Ramos (cell line): Measurements from ENCODE around the gene ALDH1A1.
"Not testable (repeated sequence)": the region's sequence is repeated elsewhere in the genome, so short reads cannot be mapped to it uniquely, and the experiment has no call there.

Experiments
- in situ Hi-C: fragments of 300-500 bp; cut with MboI; formaldehyde crosslinking; loops from one replicate; pipeline ENCODE4 v1.14.3; 2022; ENCODE audit warnings: low sequenced_read_pairs; ENCODE audit not compliant: unreplicated experiment

Gene ALDH1A1

DNA sequence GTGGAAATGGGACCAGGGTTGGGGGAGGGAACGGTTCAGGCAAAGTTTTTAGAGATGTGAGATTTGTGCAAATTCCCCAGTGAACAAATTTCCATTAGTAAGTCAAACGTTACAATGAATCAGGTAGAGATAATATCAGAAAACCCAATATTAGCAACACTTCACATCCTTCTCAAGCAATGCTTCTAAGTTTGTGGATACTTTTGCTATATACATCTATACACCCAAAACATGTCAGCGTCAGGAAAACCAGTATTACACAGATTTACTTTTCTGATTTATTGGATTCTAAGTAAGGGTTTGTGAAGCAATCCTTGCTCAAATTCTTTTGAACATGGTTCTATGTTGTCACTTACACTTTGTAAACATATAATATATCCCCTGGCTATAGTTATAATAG lies 6.5 kb downstream of the ALDH1A1 start:
- in situ Hi-C loops: no loop called here

DNA sequence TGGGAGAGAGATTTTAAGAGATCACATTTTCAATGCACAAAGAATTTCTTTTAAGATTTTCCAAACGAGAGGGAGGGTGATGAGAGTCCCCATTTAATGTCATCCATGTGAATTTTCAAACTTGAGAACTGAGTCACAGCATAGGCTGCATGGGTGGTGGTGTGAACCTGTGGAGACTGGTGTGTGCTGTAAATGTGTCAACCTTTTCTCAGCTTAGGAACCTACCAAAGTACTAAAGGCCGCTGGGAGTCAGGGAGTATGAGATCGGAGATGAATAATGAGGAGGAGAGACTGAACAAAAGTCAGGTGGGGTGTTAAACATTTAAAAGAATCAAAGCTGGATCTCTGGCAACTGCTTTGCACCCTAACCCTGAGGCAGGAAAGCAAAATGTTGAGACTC lies 7.5 kb downstream of the ALDH1A1 start:
- in situ Hi-C loops: no loop called here

GRCh38 chr9:72943844-72944462 lies 8.9 kb downstream of the ALDH1A1 start:
- in situ Hi-C loops: no loop called here

DNA sequence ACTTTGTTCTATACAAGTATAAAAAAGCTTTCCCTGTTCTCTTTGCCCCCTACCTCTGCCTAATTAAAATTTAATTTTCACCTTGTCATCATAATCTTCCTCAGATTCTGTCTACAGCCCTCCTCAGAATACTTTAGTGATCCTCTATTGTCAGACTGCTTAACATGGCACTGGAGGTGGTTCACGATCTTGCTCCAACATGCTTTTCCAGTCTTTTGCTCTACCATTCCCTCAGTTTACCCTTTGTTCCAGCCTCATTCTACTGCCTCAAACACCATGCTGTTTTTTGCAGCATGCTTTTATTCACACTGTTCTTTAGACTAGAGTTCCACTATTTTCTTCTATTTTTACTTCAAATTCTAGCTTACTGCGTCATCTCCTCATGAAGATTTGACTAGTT lies 10.4 kb downstream of the ALDH1A1 start:
- in situ Hi-C loops: no loop called here

DNA sequence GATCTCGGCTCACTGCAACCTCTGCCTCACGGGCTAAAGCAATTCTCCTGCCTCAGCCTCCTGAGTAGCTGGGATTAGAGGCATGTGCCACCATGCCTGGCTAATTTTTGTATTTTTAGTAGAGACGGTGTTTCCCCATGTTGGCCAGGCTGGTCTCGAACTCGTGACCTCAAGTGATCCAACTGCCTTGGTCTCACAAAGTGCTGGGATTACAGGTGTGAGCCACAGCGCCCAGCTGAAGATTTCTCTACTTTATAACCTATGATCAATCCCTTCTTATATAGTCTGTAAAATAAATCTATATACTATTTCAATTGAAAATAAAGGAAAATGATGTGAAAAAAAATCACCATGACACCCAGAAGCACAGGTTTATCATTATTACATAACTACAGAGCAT lies 13.3 kb downstream of the ALDH1A1 start:
- in situ Hi-C loops: not testable (repeated sequence)

DNA sequence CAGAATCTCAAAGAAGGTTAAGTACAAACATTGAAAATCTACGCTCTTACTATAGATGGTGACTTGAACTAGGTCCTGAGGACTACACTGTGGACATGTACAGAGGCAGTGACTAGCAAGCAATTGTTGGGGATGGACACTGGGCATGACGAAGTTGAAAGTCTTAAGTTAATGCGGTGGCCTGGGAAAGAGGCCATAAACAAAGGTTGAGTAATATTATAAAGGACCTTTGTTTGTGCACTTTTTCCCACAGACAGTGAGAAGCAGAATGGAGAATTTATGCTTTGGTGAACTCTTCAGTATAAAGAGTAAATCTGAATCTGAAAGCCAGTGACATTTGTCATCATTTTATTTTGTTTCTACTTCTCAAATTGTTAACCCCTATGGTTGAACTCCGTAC lies 15.3 kb downstream of the ALDH1A1 start:
- in situ Hi-C loops: no loop called here

GRCh38 chr9:72936679-72937078 lies 16.2 kb downstream of the ALDH1A1 start:
- in situ Hi-C loops: no loop called here

- in situ Hi-C loops: no loop called here
Measured at GRCh38 chr9:72936266-72936665, 16.6 kb downstream of the ALDH1A1 start.

- in situ Hi-C loops: no loop called here
Measured at GRCh38 chr9:72935595-72935994, 17.3 kb downstream of the ALDH1A1 start.

- in situ Hi-C loops: no loop called here
Measured at GRCh38 chr9:72933730-72934665, 18.9 kb downstream of the ALDH1A1 start.

DNA sequence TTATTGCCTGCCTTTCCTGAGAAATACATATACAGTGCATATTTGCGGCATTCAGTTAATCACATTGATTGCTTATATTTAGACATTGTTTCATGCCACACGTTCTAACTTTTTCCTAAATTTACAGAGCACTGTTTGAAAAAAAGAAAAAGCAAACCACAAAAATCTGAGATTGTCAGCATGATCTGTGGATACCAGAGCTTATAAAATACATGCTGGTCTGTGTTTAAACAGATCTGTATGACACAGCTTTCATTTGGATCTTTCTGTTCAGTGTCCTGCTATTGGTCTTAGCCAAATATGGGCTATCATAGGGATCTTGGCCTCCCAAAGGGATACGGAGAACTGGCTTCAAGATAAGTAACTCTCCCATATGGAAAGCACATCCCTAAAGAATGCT lies 20.2 kb downstream of the ALDH1A1 start:
- in situ Hi-C loops: no loop called here

- in situ Hi-C loops: no loop called here
Measured at GRCh38 chr9:72931897-72932296, 21.0 kb downstream of the ALDH1A1 start.

DNA sequence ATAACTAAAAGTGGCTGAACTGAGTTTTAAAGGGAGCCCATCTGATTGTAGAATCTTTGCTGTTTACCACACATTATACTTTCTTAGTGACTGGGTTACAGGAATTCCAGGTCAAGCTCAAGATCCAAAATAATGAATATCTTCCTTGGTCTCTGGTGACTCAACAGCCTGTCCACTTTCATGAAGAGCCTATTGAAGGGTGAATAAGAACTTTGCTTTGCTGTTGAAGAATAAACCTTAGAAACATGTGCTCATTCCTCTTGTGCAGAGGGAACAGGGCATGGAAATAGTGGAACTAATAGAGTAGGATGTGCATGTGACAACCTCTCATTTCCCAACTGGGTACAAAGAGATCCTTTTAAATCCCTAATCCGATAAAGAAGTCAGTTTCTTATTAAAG lies 21.4 kb downstream of the ALDH1A1 start:
- in situ Hi-C loops: no loop called here

DNA sequence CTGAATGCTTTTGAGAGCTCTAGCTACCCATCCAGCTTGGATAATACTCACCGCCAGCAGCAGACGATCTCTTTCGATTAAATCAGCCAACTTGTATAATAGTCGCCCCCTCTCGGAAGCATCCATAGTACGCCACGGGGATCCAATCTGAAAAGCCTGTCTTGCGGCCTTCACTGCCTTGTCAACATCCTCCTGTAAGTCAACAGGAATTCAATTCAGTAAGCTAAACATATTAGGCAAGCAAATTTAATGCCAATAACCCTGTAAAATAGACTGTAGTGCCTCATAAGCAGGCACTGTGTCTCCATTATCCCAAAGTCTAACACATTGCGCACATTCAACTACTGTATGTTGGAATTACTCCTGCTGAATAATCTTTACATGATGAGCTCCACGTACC lies 22.0 kb downstream of the ALDH1A1 start:
- in situ Hi-C loops: no loop called here

DNA sequence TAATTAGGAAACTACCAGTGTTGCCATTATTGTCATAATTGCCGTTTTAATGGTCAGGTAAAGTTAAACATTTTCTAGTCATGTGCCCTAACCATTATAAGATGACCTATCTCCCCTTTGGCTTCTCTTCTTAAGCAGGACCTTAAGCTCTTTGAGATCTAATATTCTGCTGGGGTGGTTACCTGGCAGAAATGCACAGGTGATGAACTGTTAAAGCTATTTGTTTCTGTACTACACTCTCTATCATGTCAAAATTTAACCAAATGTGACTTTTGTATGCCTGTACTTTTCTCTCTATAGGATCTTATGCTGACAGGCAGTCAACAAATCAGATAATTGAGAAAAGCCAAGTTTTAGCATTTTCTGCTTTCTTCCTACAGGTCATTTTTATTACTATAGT lies 23.3 kb downstream of the ALDH1A1 start:
- in situ Hi-C loops: no loop called here

DNA sequence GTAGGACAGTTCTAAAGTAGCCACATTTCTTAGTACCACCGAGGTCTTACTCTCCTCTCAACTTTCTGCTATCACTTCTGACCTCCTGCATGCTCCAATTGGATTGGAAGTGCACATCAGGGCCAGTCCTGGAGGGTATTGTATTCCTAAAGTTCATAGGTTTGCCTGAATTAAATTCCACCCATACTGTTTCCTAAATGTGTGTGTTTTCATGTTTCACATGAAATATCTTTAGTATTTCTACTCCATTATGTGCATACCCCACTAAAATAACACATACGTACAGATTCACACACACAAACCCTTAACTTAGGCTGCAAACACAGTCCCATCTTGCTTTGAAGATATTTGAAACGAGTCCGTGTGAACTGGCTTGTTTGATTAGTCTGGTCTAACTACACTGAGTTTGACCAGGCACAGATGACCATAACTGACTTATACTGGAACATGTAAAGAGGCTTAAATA lies 24.8 kb downstream of the ALDH1A1 start:
- in situ Hi-C loops: no loop called here

DNA sequence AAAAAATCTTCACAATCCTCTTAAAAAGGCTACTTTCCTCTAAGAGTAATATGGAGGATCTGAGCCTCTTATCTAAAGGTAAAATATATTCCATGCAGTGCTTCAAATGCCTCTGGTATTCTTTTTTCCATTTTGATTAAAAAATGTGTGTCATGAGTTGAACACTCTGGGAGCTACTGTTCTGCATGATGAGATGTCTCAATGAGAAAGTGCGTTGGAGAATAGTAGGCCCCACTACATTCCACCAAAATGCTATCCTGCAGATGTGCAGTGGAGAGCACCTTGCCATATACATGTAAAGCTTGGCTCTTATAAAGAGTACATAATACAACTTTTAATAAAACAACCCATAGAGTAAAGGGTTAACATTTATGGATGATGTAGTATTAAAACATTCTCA lies 26.3 kb downstream of the ALDH1A1 start:
- in situ Hi-C loops: no loop called here

- in situ Hi-C loops: no loop called here
Measured at GRCh38 chr9:72925891-72926290, 27.0 kb downstream of the ALDH1A1 start.

DNA sequence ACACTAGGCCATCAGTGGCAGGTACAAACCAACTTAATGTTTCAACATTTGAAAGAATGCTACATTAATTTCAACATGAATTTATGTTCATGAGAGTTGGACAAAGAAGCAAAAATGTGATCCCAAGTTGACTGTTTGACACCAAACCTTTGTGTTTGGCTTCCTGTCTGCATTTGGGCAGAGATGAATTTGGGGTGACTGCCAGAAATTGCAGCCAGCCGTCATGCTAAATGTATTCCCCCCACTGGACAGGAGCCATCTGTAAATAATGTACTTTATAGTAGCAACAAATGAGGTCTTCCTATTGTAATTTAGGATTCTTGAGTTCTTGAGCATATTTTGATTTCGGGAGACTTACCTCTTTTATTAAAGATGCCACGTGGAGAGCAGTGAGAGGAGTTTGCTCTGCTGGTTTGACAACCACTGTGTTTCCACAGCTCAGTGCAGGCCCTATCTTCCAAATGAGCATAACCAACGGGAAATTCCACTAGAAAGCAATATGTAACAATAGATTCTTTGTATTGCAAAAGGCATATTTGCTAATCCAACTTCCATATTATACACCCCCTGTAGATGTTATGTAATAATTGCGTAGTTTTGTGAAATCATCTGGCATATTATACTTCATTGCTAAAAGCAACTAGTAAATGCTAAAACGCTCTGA lies 27.6 kb downstream of the ALDH1A1 start:
- in situ Hi-C loops: no loop called here

DNA sequence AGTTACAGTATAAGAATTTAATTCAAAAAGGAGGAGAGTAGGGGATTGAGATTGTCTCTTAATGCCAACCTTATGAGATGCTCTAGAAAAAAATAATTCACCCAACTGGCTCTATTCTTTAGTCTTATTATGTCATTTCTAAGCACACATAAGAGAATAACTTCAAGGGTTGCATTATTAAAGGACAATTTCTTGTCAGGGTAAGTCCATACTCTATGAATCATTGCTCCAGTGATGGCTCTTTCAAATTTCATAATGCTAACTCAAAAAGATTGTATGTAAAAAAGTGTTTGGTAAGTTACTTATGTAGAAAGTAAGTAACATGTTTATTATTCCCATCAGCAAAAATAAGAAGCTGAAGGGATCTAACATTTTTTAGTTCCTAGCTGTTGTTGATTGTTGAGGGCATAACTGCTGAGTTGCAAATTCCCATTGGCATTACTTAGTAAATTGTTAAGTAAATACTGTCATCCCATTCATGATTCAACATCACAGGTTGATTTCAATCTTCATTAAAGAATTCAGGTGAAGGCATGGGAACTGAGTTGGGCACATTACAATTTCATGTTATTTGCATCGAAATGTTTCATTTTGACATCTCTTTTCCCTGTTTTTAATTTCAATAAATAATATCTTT lies 28.6 kb downstream of the ALDH1A1 start:
- in situ Hi-C loops: no loop called here

DNA sequence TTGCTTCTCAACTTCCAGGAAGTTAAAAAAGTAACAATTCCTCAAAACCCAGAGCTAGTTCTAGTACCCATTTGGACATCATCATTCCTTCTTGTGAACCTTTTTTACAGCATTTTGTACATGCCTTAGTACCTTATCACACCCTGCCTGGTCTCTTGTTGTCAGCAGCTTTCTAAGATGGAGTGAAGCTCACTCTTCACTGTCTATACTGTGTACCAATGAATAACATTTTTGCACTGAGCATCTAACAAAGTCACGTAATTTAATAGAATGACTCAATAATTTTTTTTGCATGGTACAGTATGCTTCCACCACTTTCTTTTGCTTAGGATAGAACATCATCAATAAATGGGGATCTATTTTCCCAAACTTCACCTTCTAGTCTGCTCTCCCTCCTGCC lies 29.8 kb downstream of the ALDH1A1 start:
- in situ Hi-C loops: no loop called here
